IPS-11a (cell line): Measurements from ENCODE around the gene ACVRL1.
"Not testable (repeated sequence)": the region's sequence is repeated elsewhere in the genome, so short reads cannot be mapped to it uniquely, and the experiment has no call there.

Source experiments
- H3K4me3 ChIP-seq: one replicate; pipeline ENCODE4 v1.5.1; 2013; ENCODE audit warnings: low read depth, low read length, control low read depth

ACVRL1 gene

DNA sequence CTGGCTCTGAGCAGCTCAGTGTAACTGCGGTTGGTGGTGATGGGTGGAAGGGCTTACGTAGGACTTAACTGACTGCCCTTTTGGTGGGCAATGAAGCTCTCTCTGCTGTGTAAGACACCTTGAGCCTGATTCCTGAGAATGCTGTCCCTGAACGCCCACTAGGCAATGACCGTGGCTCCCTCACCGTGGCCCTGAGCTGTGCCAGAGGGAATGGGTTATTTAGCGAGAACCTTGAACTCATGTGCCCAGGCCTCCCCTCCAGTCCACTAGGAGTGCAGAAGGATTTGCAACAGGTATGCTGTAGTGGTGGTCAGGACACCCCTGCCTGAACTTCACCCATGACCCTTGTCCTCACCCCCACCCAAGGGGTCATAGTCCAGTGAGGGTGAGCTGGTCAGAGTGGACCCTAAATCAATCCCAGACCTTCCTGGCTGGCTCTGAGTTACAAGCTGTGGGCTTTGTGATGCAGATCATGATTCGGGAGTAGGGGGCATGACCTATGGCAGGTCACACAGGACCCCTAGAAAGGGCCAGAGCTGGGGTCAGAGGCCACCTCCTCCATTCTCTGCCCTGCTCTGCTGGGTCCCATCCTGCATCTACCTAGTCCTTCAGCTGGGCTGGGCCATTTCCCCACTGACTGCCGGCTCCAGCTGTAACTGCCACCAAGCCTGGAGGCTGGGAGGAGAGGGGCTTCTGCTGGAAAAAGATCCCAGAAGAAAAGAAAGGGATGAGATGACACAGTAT is 33.9 kb upstream of the ACVRL1 start:
- no peak overlapping the region for H3K4me3 ChIP-seq

DNA sequence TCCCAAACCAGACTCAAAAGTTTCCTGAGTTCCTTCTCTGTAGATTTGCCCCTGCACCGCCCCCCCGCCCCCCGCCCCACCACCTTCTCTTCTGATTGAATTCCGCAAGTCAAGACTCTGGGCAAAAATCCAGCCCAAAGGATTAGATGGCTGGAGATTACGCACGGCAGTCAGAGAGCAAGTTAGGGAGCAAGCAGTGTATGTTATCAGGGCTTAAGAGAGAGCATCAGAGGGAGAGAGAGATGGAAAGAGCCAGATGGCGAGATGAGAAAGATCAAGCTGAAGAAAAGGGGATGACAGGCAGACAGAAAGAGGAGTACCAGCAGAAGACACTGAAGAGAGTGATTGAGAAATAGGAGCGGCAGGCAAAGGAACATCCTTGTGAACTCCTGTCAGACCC is 33.3 kb upstream of the ACVRL1 start:
- no peak overlapping the region for H3K4me3 ChIP-seq

DNA sequence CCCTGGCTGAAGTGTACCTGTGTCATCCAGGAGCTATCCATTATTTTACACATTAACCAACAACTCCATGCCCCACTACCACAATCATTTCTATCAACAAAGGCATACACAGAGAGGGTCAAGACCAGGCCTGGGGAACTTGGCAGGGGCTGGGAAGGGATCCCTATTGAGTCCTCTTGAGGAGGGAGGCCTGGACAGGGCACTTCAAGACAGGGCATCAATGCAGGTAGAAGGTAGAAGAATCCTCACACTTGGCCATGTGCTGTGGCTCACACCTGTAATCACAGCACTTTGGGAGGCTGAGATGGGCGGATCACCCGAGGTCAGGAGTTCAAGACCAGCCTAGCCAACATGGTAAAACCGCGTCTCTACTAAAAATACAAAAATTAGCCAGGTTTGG is 32.8 kb upstream of the ACVRL1 start:
- no peak overlapping the region for H3K4me3 ChIP-seq

- H3K4me3 ChIP-seq, result no peak overlapping the region
Measured at GRCh38 chr12:51879102-51879501, 28.2 kb upstream of the ACVRL1 start.

DNA sequence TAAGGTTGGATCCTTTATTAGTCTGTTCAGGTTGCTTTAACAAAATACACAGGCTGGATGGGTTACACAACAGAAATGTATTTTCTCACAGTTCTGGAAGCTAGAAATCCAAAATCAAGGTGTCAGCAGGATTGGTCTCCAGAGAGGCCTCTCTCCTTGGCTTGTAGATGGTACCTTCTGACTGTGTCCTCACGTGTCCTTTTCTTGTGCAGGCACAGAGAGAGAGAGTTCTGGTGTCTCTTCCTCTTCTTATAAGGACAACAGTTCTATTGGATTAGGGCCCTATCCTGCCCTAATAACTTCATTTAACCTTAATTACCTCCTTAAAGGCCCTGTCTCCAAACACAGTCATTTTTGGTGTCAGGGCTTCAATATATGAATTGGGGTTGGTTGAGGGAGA is 24.0 kb upstream of the ACVRL1 start:
- H3K4me3 ChIP-seq, result no peak overlapping the region

DNA sequence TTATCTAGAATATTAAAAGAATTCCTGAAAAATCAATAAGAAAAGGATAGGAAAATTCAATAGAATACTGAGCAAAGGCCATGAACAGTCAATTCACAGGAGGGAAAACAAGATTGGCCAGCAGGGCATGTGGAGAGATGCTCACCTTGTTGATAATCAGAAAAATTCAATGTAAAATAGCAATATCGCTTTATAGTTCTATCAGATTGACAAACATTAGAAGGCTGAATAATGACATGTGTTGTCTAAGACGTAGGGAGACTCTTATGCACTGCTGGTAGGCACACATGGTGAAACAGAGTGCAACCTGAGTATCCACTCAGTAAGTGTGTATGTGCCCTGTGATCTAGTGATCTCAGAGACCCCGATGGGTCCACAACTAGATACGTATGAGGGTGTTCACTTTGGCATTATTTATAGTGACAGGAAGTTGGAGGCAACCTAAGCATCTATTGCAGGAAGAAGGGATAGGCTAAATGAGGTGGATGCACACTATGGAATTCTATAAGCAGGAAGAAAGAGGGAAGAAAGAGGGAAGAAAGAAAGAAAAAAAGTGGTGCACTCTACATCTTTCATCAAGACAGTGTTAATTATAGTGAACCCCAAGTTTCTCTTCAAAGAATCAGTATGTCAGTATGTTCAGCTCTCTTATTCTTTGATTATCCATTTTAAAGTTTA is 23.2 kb upstream of the ACVRL1 start:
- H3K4me3 ChIP-seq, result no peak overlapping the region

DNA sequence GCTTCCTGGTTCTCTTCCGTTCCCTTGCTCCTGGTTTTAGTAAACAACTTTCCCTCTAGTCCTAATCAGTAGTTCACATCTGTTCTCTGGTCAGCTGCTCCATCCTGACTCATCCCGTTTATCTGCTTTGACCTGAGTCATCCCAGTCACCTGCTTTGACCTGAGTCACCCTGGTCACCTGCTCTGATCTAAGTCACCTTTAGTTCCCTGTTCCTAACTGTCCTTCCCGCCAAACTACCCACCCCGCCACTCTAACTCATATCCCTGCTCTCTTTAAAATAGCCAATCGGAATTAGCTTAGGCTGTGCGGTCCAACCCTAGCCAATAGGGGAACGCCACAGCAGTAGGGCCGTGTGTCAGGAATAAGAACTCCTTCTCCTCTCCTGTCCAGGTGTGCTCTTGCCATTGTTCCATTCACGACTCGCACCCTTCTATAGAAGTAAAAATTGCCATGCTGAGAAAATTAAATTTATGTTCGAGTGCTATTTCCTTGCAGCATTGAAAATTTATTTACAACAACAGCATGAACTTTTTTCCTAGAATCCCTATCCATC is 22.6 kb upstream of the ACVRL1 start:
- no peak overlapping the region for H3K4me3 ChIP-seq

GRCh38 chr12:51885294-51886020 is 21.8 kb upstream of the ACVRL1 start:
- H3K4me3 ChIP-seq, result not testable (repeated sequence)

DNA sequence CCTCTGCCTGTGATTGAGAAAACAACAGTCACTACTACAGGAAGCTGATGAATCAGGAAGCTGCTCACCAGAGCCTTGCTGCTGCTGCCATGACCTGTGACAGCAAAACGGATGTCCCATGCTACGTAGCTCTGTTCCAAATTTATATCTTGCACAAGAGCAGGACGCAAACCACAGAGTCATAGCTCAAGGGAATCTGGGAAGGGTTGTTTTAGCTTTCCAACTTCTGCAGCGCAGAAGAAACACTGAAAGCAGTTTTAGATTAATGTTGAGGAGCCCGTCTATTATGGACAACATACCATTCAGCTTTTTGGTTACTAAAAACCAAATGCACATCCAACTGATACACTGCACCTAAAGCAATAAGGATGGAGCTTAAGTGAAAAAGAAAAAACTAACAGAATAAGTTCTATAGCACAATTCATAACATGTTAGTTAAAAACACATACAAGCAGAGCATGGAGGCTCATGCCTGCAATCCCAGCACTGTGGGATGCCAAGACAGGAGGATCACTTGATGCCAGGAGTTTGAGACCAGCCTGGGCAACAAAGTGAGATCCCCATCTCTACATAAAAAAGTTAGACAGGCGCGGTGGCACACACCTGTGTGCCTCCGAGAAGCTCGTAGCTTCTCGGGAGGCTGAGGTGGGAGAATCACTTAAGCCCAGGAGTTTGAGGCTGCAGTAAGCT is 21.1 kb upstream of the ACVRL1 start:
- H3K4me3 ChIP-seq, result no peak overlapping the region

DNA sequence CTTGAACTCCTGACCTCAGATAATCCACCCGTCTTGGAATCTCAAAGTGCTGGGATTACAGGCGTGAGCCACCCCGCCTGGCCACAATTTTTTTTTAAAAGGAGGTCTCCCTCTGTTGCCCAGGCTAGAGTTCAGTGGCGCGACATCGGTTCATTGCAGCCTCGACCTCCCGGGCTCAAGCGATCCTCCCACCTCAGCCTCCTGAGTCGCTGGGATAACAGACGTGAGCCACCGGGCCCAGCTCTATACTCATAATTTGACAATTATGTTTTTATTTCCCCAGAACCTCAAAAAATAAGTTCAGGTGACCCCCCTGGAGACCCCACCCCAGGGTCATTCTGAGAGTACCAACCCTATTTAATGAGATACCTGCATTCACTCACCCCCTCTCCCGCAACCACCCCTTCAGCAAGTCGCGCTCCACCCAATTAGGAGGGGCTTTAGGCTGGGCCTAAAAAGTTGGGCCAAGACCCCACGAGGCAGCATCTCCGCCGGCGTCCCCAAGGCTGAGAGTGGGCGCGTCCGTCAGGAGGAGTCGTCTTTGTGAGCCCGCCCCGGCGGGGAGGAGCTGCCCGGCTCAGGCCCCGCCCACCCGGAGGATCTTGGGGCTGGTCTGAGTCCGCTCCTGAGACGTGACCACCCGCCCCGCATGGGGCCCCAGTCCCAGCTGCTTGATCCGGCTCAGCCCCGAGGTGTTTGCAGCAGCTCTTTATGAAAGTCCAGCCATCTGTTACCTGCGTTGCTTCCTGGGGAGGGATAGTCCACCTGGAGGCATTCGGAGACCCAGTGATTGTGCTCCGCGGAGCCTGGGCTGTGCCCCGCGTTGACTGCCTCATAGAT is 19.6 kb upstream of the ACVRL1 start, which contains the start of gene ANKRD33:
TSS of gene ANKRD33 (plus strand) at position 628 of the 840 bp plus-strand sequence. CDS start at position 712, 84 bp downstream.
- H3K4me3 ChIP-seq, result no peak within 1 kb of the TSS

DNA sequence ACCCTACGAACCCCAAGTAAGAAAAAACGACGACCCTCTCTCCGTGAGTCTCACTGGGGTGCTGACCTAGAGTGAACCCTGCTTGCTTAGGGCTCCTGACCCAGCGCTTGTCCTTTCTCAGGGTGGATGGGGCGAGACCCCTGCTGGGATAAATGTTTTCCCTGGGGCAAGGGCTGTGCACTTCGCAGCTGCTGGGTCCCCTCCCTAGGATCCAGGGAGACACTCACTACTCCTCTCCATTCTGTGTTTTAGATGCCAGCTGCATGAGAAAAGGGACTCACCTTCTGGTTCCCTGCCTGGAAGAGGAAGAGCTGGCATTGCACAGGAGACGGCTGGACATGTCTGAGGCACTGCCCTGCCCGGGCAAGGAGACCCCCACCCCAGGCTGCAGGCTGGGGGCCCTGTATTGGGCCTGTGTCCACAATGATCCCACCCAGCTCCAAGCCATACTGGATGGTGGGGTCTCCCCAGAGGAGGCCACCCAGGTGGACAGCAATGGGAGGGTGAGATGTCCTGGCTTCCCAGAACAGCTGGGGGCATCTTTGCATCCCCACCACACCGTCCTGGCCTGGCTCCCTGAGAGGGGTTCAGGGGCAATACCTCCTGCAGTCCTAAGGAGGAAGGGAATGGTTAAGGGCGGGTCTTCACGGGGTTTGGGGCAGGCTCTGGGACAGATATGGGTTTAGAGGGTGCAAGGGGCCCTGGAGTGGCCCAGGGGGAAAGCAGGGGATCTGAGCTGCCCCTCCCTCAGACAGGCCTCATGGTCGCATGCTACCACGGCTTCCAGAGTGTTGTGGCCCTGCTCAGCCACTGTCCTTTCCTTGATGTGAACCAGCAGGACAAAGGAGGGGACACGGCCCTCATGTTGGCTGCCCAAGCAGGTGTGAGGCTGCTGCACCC is 18.7 kb upstream of the ACVRL1 start:
- H3K4me3 ChIP-seq, result no peak overlapping the region

DNA sequence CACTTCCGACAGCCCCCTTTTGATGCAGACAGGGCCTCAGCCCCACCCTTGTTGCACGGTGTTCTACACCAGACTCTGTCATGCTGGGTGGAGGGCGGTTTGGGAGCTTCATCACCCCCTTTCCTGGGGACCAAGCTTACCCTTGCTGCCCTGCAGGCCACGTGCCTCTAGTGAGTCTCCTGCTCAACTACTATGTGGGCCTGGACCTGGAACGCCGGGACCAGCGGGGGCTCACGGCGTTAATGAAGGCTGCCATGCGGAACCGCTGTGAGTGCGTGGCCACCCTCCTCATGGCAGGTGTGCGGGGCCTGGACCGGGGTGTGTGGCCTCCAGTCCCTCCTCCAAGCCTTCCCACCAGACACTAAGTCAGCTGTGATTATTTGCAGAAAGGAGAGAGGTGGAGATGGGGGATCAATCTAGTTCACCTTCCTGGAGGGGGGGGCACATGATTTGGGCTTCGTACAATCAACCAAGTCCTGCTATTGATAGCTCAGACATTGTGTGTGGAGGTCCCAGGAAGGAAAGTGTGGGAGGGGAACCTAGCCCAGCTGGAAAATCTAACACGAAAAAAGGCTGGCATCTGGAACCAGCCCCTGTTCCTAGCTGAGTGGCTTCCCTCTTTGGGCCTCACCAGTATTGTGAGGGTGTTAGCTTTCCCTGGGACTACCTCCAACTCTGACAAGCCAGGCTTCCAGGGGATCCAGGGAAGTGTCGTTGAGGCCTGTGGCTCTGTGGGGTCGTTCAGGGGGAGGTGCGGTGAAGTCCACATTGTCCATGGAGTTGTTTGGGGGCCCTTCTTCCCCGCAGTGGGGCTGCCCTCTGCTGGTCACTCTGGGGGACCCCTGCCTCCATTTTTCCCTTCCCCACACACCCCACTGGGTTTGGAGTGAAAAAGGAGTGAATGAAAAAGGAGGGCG is 17.8 kb upstream of the ACVRL1 start:
- no peak overlapping the region for H3K4me3 ChIP-seq

DNA sequence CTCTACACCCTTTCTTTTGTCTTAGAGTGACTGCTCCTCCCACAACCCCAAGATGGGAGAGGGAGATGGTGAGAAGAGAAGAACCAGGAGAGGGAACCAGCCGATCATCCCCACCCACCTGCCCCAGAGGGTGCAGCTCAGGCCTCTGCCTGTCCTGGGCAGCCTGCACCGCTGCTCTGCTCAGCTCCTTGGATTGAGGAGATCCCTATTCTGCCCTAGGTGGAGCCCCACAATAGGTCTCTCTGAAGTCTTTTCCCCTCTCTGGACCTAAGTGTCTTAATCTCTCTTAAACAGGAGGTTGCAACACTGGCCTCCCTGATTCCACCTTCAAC is 17.2 kb upstream of the ACVRL1 start:
- no peak overlapping the region for H3K4me3 ChIP-seq

GRCh38 chr12:51890511-51891171 is 16.7 kb upstream of the ACVRL1 start:
- no peak overlapping the region for H3K4me3 ChIP-seq

GRCh38 chr12:51891843-51892242 is 15.5 kb upstream of the ACVRL1 start:
- no peak overlapping the region for H3K4me3 ChIP-seq

GRCh38 chr12:51893786-51894185 is 13.5 kb upstream of the ACVRL1 start:
- H3K4me3 ChIP-seq, result no peak overlapping the region

DNA sequence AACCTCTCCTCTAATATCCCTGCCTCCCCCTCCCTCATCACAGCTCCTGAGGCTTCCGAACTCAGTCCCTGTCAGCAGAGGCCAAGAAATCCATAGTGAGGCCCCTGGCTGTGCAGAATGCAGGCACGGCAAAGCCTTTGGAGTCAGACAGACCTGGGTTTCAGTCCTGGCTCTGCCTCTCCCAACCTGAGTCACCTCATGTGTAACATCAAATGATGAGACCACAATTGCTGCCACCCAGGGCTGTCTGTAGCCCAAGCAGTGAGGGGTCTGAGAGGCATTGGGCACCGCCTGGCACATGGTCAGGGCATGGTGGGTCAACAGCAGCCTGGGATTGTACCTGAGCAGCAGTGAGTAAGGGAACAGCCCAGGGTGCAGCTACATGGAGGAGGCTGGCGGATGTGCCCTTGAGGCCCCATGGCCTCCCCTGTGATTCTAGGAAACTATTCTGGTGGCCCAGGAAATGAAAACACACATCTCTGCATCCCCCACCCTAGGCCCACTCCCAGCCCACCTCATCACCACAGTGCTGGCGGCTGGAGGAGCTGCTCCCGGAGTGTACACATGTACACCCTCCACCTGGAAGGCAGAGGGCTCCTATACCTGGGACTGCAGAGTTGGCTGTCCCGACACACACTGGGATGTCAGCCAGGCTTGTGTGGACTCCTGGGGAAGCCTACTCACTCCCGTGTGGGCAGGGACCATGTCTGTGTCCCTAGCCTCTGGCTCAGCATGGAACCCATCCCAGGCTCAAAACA is 11.7 kb upstream of the ACVRL1 start:
- no peak overlapping the region for H3K4me3 ChIP-seq
